HEK293 (cell line): ENCODE measurements around the gene GRM6.

ENCODE experiments used
- CTCF ChIA-PET: fragments of 350-600 bp; formaldehyde crosslinking; extraction: SDS; loops from one replicate; lab custom pipeline; 2021; ENCODE audit warnings: antibody characterized with exemption; lab: Yijun Ruan, JAX
- POLR2A ChIA-PET: fragments of 300-600 bp; formaldehyde crosslinking; extraction: SDS; loops from one replicate; lab custom pipeline; 2020; ENCODE audit warnings: antibody characterized with exemption, inconsistent platforms; lab: Yijun Ruan, JAX
- H3K27ac ChIP-seq: fragments of 200-500 bp; sonication (Bioruptor generic); 2 replicates; pipeline ENCODE4 v1.5.1; 2014; ENCODE audit warnings: low read depth, low read length, control low read depth, inconsistent platforms; ENCODE audit errors: extremely low read depth
- H3K36me3 ChIP-seq, 2 experiments: fragments of 200-500 bp in 1 of 2; sonication (Bioruptor generic) in 1 of 2; 1 replicate in 1 of 2; 2 replicates in 1 of 2; pipeline ENCODE4 v1.5.1; 2014 to 2017; ENCODE audit warnings: inconsistent platforms in 2 of 2, low read length in 2 of 2; ENCODE audit not compliant: control insufficient read depth in 2 of 2, insufficient read depth in 1 of 2
- H3K4me1 ChIP-seq: fragments of 200-500 bp; sonication (Bioruptor generic); 2 replicates; pipeline ENCODE4 v1.5.1; 2014; ENCODE audit warnings: mild to moderate bottlenecking, low read length, inconsistent platforms; ENCODE audit not compliant: control insufficient read depth, insufficient read depth
- H3K4me3 ChIP-seq: 2 replicates; pipeline ENCODE4 v1.5.1; 2011; ENCODE audit warnings: low read depth, mild to moderate bottlenecking, control low read depth, low read length, moderate library complexity
- H3K9me3 ChIP-seq: fragments of 200-500 bp; sonication (Bioruptor generic); 2 replicates; pipeline ENCODE4 v1.5.1; 2014; ENCODE audit warnings: low read depth, low read length, inconsistent platforms; ENCODE audit not compliant: control insufficient read depth, insufficient read depth
- BCL6B ChIP-seq: fragments of 450-650 bp; formaldehyde crosslinking; IDR thresholded peaks from 2 replicates; pipeline ENCODE4 v1.5.1; 2017; ENCODE audit warnings: missing biosample characterization, missing genetic modification characterization
- HOXD13 ChIP-seq: sonication (generic); formaldehyde crosslinking; IDR thresholded peaks from 2 replicates; pipeline ENCODE4 v1.8.0; 2022; ENCODE audit warnings: missing genetic modification reagents, borderline replicate concordance
- SP3 ChIP-seq: fragments of 450-650 bp; formaldehyde crosslinking; IDR thresholded peaks from 2 replicates; pipeline ENCODE4 v1.5.1; 2016; ENCODE audit warnings: missing biosample characterization, missing genetic modification characterization
- YY1 ChIP-seq: fragments of 450-650 bp; formaldehyde crosslinking; IDR thresholded peaks from 2 replicates; pipeline ENCODE4 v1.5.1; 2018; ENCODE audit warnings: missing biosample characterization, missing genetic modification characterization
- YY2 ChIP-seq: fragments of 450-650 bp; formaldehyde crosslinking; IDR thresholded peaks from 2 replicates; pipeline ENCODE4 v1.5.1; 2016; ENCODE audit warnings: missing biosample characterization, missing genetic modification characterization
- ZBTB21 ChIP-seq: fragments of 450-650 bp; formaldehyde crosslinking; IDR thresholded peaks from 2 replicates; pipeline ENCODE4 v1.5.1; 2017; ENCODE audit warnings: missing biosample characterization, missing genetic modification characterization
- ZFP69B ChIP-seq: fragments of 450-650 bp; formaldehyde crosslinking; IDR thresholded peaks from 2 replicates; pipeline ENCODE4 v1.5.1; 2016; ENCODE audit warnings: missing biosample characterization, missing genetic modification characterization
- ZIC2 ChIP-seq: fragments of 450-650 bp; formaldehyde crosslinking; IDR thresholded peaks from 2 replicates; pipeline ENCODE4 v1.5.1; 2016; ENCODE audit warnings: missing biosample characterization, missing genetic modification characterization
- ZNF132 ChIP-seq: fragments of 450-650 bp; formaldehyde crosslinking; IDR thresholded peaks from 2 replicates; pipeline ENCODE4 v1.5.1; 2017; ENCODE audit warnings: missing biosample characterization, missing genetic modification characterization, borderline replicate concordance
- ZNF26 ChIP-seq: fragments of 450-650 bp; formaldehyde crosslinking; IDR thresholded peaks from 2 replicates; pipeline ENCODE4 v1.5.1; 2016; ENCODE audit warnings: missing biosample characterization, missing genetic modification characterization
- ZNF366 ChIP-seq: fragments of 450-650 bp; formaldehyde crosslinking; conservative IDR thresholded peaks from 2 replicates; pipeline ENCODE4 v1.5.1; 2016; ENCODE audit warnings: missing biosample characterization, missing genetic modification characterization
- ZNF48 ChIP-seq: fragments of 450-650 bp; formaldehyde crosslinking; IDR thresholded peaks from 2 replicates; pipeline ENCODE4 v1.5.1; 2016; ENCODE audit warnings: missing biosample characterization, missing genetic modification characterization
- ZNF488 ChIP-seq: fragments of 450-650 bp; formaldehyde crosslinking; IDR thresholded peaks from 2 replicates; pipeline ENCODE4 v1.5.1; 2016; ENCODE audit warnings: missing biosample characterization, missing genetic modification characterization
- ZNF629 ChIP-seq: fragments of 450-650 bp; formaldehyde crosslinking; IDR thresholded peaks from 2 replicates; pipeline ENCODE4 v1.5.1; 2017; ENCODE audit warnings: missing biosample characterization, missing genetic modification characterization
- ZNF645 ChIP-seq: fragments of 450-650 bp; formaldehyde crosslinking; IDR thresholded peaks from 2 replicates; pipeline ENCODE4; 2016; ENCODE audit warnings: missing biosample characterization, missing genetic modification characterization
- ZNF654 ChIP-seq: fragments of 450-650 bp; formaldehyde crosslinking; IDR thresholded peaks from 2 replicates; pipeline ENCODE4 v1.5.1; 2016; ENCODE audit warnings: low read depth, missing biosample characterization, missing genetic modification characterization
- ZNF658 ChIP-seq: fragments of 450-650 bp; formaldehyde crosslinking; IDR thresholded peaks from 2 replicates; pipeline ENCODE4; 2016; ENCODE audit warnings: missing biosample characterization, missing genetic modification characterization
- ZNF792 ChIP-seq: fragments of 450-650 bp; formaldehyde crosslinking; IDR thresholded peaks from 2 replicates; pipeline ENCODE4 v1.5.1; 2016; ENCODE audit warnings: missing biosample characterization, missing genetic modification characterization
- ZXDB ChIP-seq: fragments of 450-650 bp; formaldehyde crosslinking; IDR thresholded peaks from 2 replicates; pipeline ENCODE4 v1.5.1; 2016; ENCODE audit warnings: missing biosample characterization, missing genetic modification characterization

GRM6 gene

GRCh38 chr5:178989311-178989710, 5.8 kb downstream of the GRM6 start (continued):
- TF ChIP-seq ZNF658 (no peak), ZBTB21 (tag by site-specific recombination) (no peak)

- no peaks in the 10 kb centered on the region for H3K4me1 ChIP-seq
- TF ChIP-seq BCL6B (tag by site-specific recombination) (no peak), YY1 (tag by site-specific recombination) (no peak), ZFP69B (tag by site-specific recombination) (no peak), ZNF26 (tag by site-specific recombination) (no peak), ZNF132 (tag by site-specific recombination) (no peak), ZNF366 (tag by site-specific recombination) (no peak), ZXDB (tag by site-specific recombination) (no peak), ZIC2 (tag by site-specific recombination) (no peak), ZNF629 (tag by site-specific recombination) (no peak), SP3 (no peak), ZNF48 (tag by site-specific recombination) (no peak), ZNF654 (no peak), YY2 (tag by site-specific recombination) (no peak), ZNF645 (tag by site-specific recombination) (no peak), ZNF488 (tag by site-specific recombination) (no peak), ZNF792 (no peak)
- TF ChIP-seq, all 188 proteins: peak for 0
- Histone ChIP-seq H3K27ac (no peak overlapping the region), H3K9me3 (no peaks in the 10 kb centered on the region), H3K4me3 (no peak overlapping the region), H3K36me3 (no peaks in the 10 kb centered on the region)
- ChIA-PET POLR2A (no interaction called here), CTCF (no interaction called here)
These were observed 6.5 kb downstream of the GRM6 start for GRCh38 chr5:178988436-178989220.

GRCh38 chr5:178986326-178986960, 8.7 kb downstream of the GRM6 start:
- Histone ChIP-seq H3K4me1 (no peaks in the 10 kb centered on the region), H3K9me3 (no peaks in the 10 kb centered on the region), H3K4me3 (no peak overlapping the region), H3K36me3 (no peaks in the 10 kb centered on the region), H3K27ac (no peak overlapping the region)
- ChIA-PET CTCF (no interaction called here), POLR2A (no interaction called here)
- TF ChIP-seq ZNF629 (tag by site-specific recombination) (no peak), HOXD13 (CRISPR knock-in tag) (no peak)
